HTR-8/SVneo (cell line): ENCODE data around the gene SERPINA1.
"Not testable (repeated sequence)": the region's sequence is repeated elsewhere in the genome, so short reads cannot be mapped to it uniquely, and the experiment has no call there.

Source experiments
- DNase-seq: peaks from one replicate; pipeline ENCODE4 v3.0.0; 2011; ENCODE audit warnings: low spot score, mixed read lengths; ENCODE audit not compliant: insufficient read length
- FAIRE-seq: peaks from 2 replicates; lab custom pipeline; 2011; peaks lifted over from hg19 to GRCh38; lab: Jason Lieb, UNC

Gene SERPINA1

DNA sequence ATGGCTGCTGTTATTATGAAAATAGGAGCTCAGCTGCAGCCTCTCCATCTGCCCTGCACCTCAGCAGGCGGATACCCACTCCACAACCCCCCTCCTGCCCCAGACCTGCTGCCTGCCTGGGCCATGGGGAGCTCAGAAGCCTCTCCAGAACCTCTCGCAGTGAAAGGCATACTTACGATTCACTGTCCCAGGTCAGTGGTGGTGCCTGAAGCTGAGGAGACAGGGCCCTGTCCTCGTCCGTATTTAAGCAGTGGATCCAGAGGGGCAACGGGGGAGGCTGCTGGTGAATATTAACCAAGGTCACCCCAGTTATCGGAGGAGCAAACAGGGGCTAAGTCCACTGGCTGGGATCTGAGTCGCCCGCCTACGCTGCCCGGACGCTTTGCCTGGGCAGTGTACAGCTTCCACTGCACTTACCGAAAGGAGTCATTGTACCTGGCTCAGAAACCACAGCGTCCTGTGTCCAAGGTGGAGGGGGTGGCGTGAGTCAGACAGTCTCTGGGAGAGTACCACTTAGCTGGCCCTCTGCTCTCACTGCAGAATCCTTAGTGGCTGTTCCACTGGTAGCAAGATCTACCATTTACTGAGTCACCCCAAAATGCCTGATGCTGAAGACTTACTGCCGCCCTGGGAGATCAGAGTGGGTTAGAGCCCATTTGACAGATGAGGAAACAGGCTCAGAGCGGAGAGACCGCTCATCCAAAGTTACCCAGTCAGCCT is at the start of gene SERPINA1:
Gene SERPINA1, minus strand, starts transcription at position 219 of the 720 bp plus-strand sequence. CDS start 5,365 bp downstream, outside the sequence.
- no peak for FAIRE-seq
- no peak for DNase-seq

DNA sequence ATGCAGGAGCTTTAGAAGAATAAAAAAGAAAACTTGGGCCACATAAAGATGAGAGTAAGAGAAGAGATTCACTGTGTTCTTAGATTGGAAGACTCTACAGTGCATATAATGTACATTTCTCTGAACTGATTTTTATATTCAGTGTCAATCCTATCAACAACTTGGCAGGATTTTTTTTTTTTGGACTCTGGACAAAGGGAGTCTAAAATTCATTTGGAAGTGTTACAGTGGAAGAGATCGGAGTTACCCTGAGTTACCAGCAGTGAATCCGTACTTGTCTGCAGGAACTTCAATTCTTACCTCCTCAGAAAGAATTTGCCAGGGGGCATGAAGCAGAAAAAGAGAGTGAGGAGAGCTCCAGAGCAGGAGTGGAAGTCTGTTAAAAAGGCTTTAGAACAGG is 40.2 kb upstream of the SERPINA1 start:
- FAIRE-seq (no peak), DNase-seq (no peak)

DNA sequence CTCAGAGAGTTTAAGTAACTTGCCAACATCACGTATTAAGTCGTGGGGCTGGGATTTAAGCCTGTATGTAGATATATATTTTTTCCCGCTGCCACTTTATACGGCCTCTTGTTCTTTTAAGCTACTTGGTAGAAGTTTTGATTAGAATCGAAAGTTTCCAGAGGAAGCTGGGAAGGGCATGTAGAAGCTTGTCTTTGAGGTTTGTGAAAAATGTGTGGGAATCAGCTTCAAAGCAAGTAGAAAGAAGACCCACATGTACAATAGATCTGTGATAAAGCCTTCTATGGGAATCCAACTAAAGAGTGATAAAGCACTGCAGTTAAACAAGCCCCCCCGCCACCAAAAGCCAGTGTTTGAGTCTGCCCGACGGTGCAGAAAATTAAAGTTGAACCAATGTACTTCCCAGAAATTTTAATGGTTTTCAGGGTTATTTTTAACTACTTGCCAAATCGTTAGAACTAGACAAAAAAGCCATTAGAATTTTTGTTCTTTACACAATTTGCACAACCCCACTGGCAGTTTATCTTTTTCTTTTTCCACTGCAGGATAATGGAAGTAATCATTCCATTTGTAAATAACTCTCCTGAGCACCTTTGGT is 38.7 kb upstream of the SERPINA1 start:
- FAIRE-seq = no peak
- DNase-seq = no peak

DNA sequence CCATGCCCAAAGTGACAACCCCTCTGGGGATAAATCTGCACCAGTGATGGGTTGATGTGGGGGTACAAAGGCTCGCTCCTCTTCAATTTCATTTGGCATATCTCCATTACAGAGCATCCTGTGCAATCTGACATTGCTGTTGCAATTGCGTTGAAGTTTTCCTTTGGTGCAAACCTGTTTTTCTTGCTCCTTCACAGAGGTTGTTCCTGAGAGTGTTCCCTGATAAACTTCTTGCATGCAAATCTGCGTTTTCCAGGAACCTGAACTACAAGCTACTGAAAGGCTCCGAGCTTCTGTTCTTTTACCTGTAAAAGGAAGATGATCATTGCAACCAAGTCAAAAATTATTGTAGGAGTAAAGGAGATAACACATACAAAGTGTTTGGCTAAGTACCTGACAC is 38.1 kb upstream of the SERPINA1 start:
- DNase-seq = no peak

DNA sequence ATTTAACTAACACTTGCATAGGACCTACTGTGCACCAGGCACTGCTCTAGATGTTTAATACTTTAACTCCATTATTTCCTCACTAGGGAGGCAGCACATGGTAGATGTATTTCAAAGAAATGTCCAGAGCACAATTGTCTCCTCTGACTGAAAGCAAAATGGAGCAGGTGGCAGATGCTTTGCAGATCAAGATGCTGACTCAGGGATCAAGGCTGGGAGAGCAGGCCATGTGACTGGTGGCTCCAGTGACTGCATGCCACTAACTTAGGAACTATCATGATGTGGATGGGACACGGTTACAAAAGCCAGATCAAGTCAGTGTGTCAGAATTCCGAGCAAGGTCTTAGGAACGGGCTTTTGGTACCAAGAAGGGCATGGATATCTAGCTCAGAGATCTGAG is 36.0 kb upstream of the SERPINA1 start:
- DNase-seq (no peak), FAIRE-seq (no peak)

More for the DNA sequence above, 38.1 kb upstream of the SERPINA1 start:
- FAIRE-seq = no peak

DNA sequence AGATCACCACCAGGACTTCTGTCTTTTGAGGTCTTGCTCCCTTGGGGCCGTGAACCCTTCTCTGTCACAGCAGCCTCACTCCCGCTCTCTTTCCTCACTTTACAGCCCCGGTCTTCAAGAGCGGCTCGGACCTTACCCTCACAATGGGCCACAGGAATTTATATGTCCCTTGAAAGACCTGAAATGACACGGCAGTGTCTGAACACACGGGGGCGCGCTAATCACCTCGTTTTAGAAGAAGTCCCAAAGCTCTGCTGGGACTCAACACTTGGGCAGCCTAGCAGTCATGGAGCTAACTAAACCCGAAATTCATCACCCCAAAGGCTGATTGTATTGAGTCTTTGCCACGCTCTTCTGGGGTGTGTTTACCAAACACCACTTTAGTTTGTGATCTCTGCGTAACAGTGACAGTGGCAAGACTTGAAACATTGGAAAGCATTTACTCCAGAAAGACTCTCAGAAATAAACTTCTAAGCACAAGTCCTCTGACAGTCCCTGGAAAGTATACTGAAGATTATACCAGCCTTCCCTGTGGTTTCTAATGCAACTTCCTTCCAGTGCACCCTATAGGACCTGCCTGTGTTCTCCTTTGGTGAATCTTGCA is 35.2 kb upstream of the SERPINA1 start:
- no peak for FAIRE-seq
- peak; percentile 67 for DNase-seq

DNA sequence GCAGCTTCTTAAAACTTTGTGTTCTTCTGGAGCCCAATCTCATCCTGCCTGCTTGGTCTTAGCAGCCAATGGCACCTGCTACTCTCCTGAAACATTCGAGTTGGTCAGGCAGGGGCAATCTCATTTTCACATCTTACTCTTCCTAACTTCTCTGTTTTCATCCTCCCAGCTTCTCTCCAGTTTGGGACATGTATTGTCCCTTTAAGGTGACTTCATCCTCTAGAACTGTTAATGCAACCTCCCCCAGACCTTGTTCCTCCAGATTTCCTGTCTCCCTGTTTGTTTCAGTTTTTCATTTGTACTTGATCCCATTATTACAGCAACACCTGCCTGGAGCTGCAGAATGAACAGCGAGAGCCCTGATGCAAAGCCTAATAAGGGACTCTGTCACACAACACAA is 32.9 kb upstream of the SERPINA1 start:
- FAIRE-seq (no peak), DNase-seq (no peak)

DNA sequence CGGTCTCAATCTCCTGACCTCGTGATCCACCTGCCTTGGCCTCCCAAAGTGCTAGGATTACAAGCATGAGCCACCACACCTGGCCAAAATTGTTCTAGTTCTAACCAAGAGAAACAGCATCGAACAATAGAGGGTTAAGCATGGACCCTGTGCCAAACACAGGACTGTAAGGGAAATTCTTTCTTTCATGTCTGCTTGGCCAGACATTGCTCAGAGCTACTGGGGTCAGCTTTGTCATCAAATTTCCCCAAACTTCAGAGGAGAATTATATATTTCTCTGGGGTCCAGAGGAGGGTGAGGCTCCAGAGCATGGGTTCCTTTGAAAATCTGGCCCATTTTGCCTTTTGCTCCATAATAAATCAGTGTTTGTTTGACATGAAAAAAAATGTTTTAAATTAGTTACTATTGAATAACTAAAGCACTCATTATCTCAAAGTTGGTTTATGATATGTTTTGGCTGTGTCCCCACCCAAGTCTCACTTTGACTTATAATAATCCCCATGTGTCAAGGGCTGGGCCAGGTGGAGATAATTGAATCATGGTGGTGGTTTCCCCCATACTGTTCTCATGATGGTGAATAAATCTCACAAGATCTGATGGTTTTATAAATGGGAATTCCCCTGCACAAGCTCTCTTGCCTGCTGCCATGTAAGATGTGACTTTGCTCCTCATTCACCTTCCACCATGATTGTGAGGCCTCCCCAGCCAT is 29.2 kb upstream of the SERPINA1 start:
- FAIRE-seq, DNase-seq: not testable (repeated sequence)

DNA sequence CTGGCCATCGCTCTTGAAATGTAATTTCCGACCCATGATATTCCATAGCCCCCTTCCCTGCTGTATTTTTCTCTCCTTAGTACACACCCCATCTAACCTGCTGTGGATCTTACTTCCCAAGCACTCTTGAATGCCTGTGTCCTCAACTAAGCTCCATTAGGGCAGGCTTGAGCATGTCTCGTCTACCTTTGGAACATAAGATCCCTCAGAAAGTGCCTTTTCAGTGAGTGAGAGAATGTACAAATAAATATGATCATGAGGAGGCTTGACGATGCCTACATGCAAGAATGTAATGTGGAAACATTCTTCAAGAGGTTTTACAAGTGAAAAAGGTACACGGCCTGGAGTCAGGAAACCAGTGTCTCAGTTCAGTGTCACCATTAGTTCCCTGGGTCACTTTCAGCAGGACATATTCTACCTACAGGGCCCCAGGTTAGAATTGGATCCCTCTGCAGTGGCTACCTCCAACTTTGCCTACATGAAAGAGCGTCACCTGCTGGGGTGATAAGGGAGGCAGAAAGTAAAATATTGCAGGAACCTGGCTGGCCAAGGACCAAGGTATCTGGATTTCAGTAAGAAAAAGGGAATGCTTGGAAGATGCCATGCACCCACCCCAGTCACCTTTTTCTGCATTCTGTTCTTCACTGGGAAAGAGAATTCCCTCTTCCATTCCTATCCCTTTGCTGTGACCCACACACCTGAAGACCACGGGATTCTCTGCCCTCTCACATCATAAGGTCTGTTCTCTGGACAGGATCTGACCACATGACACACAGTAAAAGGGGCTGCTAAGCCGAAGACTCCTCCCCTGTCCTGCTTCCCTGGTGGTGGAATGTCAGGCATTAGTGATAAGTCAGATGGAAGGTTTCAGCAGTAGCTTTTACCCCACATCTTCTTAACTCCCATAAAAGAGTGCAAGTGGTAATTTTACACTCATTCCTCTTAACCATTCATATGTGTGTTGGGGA is 24.6 kb upstream of the SERPINA1 start:
- DNase-seq = no peak
- FAIRE-seq = no peak

DNA sequence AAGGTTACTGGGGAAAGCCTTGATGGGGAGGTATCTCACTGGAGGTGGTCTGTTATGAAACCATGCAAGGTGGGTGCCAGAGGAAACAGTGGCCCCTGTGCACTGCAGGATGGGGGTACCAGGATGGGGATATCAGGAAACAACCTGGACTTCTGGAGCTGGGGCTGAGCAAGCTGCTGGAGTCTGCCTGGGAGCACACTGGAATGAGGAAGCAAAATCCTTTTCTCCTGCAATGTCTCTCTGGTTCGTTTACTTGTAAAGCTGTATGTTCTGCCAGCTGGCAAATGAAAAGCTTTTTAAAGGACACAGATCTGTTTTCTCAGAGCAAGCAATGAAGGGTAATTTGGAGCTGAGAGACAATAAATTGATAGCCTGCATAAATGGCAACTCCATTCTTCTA is 23.2 kb upstream of the SERPINA1 start:
- no peak for FAIRE-seq
- DNase-seq = no peak

DNA sequence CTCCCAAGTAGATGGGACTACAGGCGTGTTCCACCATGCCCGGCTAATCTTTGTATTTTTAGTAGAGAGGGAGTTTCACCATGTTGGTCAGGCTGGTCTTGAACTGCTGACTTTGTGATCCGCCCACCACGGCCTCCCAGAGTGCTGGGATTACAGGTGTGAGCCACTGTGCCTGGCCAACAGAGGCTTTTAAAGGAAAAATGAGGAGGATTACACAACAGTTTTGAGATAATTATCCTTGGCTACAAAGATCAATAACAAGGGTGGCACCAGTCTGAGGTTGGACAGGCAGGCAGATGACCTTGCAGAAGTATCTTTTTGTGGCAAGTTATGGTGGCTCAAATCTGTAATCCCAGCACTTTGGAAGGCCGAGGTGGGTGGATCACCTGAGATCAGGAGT is 21.0 kb upstream of the SERPINA1 start:
- DNase-seq, FAIRE-seq: not testable (repeated sequence)

DNA sequence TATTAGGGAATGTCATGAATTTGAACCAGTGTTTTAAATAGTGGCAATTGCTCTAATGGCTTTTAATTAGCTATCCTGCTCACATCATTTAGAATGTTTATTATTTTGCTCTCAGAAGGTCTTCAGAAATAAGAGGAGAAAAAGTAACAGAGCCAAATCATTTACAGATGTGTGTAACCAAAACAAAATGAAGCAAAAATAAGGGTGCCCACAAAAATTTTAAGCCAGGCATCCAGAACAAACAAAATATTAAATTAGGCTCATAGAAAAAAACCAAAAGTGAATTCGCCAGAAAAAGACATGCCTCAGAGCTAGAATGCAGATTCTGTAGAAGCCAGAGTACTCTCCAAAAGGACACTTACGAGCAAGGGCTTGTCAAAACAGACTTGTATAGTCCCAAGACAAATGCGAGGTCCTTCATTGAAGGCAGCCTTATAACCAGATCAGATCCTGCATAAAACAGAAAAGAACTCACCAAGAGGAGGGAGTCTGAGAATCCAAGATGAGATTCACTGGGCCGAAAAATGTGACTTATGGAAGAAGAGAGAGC is 20.2 kb upstream of the SERPINA1 start:
- DNase-seq (no peak), FAIRE-seq (no peak)

DNA sequence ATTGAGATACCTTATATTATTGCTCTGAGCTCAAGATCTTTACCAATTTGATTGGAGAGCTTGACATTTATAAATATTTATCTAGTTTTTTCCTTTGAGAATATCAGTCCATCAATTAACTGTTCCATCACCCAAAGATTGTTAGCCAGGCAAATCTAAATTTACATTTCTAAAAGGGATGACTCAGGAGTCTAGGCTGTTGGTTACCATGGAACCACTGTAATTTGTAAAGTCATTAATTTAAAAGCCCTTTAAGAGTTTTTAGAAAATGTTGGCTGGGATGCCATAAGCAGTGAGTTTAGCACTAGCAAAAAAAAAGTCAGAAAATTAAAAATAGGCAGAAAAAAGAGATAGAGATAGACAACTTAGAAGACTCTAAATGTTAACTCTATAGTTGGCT is 19.5 kb upstream of the SERPINA1 start:
- FAIRE-seq = no peak
- no peak for DNase-seq

DNA sequence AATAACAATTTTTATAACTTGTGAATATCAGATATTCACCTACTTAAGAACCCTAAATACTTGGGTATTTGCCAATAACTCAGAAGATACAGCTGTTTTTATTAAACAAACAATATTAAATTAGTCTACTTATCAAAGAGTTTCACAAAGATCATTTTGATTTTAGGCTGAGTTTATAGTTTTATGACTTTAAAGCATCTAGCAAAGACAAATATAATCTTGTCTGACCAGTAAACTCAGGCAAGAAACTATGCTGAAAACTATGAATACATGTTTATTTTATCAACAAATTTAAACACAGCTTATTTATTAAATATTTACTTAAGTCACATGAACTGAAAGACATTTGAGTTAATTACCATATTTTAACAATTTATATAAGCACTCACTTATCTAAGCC is 18.5 kb upstream of the SERPINA1 start:
- DNase-seq (no peak), FAIRE-seq (no peak)

DNA sequence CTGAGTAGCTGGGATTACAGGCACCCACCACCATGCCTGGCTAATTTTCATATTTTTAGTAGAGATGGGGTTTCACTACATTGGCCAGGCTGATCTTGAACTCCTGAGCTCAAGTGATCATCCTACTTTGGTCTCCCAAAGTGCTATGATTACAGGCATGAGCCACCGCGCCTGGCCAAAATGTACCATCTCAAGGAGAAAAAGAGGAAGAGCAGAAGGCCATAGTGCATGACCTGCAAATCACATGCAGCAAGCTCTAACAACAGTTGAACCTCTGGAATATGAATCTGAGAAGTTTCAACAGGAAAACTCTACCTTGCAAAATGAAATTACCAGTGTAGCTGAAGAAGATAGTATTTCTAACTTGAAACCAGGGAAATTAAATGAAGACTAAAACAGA is 17.1 kb upstream of the SERPINA1 start:
- FAIRE-seq = no peak
- DNase-seq = no peak

DNA sequence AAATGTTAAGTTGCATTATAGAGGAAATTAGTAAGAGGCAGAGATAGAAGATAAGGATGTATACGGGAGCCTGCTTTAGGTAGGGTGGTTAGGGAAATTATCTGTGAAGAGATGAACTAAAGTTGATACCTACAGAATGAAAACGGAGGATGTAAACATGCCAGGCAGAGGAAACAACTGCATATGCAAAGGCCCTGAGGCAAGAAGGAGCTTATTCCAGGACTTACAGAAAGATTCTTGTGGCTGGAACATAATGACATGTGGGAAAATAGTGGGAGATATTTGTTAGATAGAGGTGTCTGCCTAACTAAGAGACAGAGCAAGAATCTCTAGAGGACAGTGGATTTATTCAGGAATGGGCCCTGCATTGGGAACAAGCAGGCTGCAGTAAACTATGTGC is 16.2 kb upstream of the SERPINA1 start:
- DNase-seq (no peak), FAIRE-seq (no peak)

DNA sequence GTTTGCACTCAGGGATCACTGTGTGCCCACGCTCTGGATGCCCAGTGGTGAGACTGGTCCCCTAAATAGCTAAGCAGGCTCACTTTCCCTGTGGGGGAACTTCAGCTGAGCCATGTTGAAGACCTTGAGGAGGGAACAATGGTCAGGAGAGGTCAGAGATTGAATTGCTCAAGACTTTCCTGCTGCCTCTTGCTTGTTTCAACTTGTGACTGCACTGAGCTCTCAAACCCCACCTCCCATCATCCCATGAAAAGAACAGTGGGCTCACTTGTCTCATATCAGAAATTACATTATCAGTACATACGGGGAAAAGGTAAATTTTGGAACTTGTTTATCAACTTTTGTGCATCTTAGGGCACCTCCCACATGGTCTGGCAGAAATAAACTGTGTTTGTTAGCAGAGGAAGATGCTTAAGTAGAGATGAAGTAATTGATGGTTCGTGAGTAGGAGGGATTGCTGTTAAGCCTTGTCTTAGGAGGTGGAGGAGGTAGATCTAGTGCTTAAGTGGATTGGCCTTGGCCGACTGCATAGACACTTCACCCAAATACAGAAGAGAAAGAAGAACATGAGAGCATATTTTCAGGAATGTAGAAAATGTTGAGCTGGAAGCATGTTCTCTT is 15.0 kb upstream of the SERPINA1 start:
- FAIRE-seq (no peak), DNase-seq (no peak)

DNA sequence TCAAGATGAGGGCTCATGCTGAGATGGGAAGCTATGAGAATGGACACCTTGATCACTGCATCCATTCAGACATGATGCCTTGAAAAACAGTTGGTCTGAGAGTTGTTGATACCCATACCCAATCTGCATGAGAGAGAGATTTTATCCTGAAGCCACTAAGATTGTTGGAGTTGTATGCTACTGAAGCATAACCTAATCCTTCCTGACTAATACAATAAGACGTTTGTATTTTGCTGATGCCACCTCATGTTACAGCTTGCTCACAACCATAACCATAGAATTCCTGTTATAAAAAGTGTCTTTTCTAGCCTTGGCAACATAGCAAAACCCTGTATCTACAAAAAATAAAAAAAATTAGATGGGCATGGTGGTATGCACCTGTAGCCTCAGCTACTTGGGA is 12.7 kb upstream of the SERPINA1 start:
- DNase-seq (no peak), FAIRE-seq (no peak)

DNA sequence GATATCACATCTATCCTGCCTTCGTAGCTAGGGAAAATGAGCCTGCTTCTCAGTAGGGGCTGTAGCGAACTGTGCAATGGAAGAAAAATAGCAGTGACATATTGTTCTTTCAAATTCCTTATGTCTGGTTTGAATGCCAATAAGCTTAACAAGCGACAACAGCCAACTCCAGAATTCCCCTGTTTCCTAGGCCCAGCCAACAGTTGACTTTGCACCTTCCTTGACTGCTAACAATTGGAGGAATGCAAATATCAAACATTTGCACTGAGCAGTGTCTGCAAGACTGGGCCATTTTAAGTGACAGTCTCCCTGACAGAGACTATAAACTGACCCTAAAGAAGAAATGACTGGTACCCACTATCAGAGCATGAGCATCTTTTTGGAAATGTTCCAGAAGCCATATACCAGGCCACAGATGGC is 12.0 kb upstream of the SERPINA1 start:
- no peak for FAIRE-seq
- no peak for DNase-seq
